ENCODE results near the gene FAM167B.

FAM167B gene

GRCh38 chr1:32246888-32247273, at the start of gene FAM167B:
Gene FAM167B, plus strand, starts transcription at chr1:32247222. Its CDS starts 200 bp downstream, at chr1:32247422.
- DNase-seq, result no peak

- DNase-seq, result no peak
These were observed 49.2 kb upstream of the FAM167B start for GRCh38 chr1:32197837-32198236.

GRCh38 chr1:32198237-32199042, 48.6 kb upstream of the FAM167B start:
- no peak for DNase-seq

- no peak for DNase-seq
These were observed 47.8 kb upstream of the FAM167B start for GRCh38 chr1:32199043-32199716.

- DNase-seq, result no peak
These were observed 47.3 kb upstream of the FAM167B start for GRCh38 chr1:32199717-32200072.

GRCh38 chr1:32200226-32201010, 46.6 kb upstream of the FAM167B start, which contains the start of gene CCDC28B:
Gene CCDC28B, plus strand, starts transcription at chr1:32200595. Its CDS starts 1,341 bp downstream, at chr1:32201936.
- peak; percentile 43 for DNase-seq

- DNase-seq, result no peak
These were observed 45.8 kb upstream of the FAM167B start for GRCh38 chr1:32201011-32201855.

GRCh38 chr1:32204943-32205361, 42.1 kb upstream of the FAM167B start:
- DNase-seq, result no peak

GRCh38 chr1:32205401-32206370, 41.3 kb upstream of the FAM167B start, which contains the start of gene IQCC:
Gene IQCC, plus strand, starts transcription at chr1:32205671. Its CDS starts 11 bp downstream, at chr1:32205682.
- DNase-seq, result peak; percentile 49

GRCh38 chr1:32208469-32208868, 38.6 kb upstream of the FAM167B start:
- DNase-seq, result no peak

- DNase-seq, result peak; percentile 8
These were observed 38.1 kb upstream of the FAM167B start, which contains the start of gene DCDC2B for GRCh38 chr1:32208891-32209328. Gene DCDC2B, plus strand, starts transcription at chr1:32209089. Its CDS starts 5 bp downstream, at chr1:32209094.

- DNase-seq, result peak; percentile 33
These were observed 31.2 kb upstream of the FAM167B start for GRCh38 chr1:32215629-32216480.

GRCh38 chr1:32216566-32216965, 30.5 kb upstream of the FAM167B start:
- DNase-seq, result no peak

GRCh38 chr1:32219022-32219421, 28.0 kb upstream of the FAM167B start:
- DNase-seq, result no peak

- DNase-seq, result no peak
These were observed 26.1 kb upstream of the FAM167B start for GRCh38 chr1:32220746-32221580.

- no peak for DNase-seq
These were observed 25.4 kb upstream of the FAM167B start for GRCh38 chr1:32221581-32221979.

- DNase-seq, result peak; percentile 69
These were observed 24.9 kb upstream of the FAM167B start, which contains the start of the genes EIF3I and TMEM234 for GRCh38 chr1:32221980-32222755. Gene EIF3I, plus strand, starts transcription at chr1:32222407. Its CDS starts 35 bp downstream, at chr1:32222442. Gene TMEM234, minus strand, starts transcription at chr1:32222353. Its CDS starts 31 bp downstream, at chr1:32222322.

GRCh38 chr1:32223683-32224082, 23.3 kb upstream of the FAM167B start:
- DNase-seq, result no peak
